HG02852 (cell line): ENCODE measurements around the gene PPHLN1.
A peak's percentile ranks its signal among the peaks of the same experiment; 100 is the strongest.
"Not testable (repeated sequence)": the region's sequence is repeated elsewhere in the genome, so short reads cannot be mapped to it uniquely, and the experiment has no call there.

Experiments
- ATAC-seq: cut with Tn5 transposase; IDR thresholded peaks from one replicate; pipeline ENCODE4 v1.9.1; 2021; ENCODE audit warnings: mild to moderate bottlenecking, moderate library complexity; ENCODE audit not compliant: unreplicated experiment

Gene PPHLN1

GRCh38 chr12:42322567-42322966 lies 3.4 kb upstream of the PPHLN1 start:
- ATAC-seq: no peak

- no peak for ATAC-seq
Observed at GRCh38 chr12:42323856-42324255, 2.1 kb upstream of the PPHLN1 start.

DNA sequence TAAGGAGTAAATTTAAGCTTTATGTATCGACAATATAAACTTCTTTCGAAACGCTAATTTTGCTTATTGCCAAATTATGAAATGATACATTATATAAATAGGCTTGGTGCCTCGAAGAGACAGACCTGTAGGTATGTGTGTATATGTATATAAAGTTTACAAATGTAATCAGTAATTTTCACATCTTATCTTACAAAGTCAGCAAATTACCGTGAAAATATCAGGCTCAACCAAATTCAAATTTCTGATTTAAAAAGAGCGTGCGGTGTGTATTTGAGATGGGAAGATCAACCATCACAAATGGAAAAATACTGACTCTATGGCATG lies 678 bp upstream of the PPHLN1 start:
- ATAC-seq: no peak

- ATAC-seq: peak; percentile 21
Observed at GRCh38 chr12:42326541-42327226, 717 bp downstream of the PPHLN1 start.

- no peak for ATAC-seq
Observed at GRCh38 chr12:42327227-42327590, 1.2 kb downstream of the PPHLN1 start.

DNA sequence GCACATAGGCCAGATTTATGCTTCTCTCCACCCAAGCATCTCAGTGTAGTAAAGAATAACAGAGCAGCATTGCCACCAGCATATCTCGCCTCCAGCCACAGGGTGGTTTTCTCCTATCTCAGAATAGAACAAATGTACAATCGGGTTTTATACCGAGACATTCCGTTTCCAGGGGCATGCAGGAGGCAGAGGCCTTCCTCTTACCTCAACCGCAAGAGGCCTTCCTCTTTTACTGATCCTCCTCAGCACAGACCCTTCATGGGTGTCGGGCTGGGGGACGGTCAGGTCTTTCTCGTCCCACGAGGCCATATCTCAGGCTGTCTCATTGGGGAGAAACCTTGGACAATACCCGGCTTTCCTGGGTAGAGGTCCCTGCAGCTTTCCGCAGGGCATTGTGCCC lies 4.1 kb downstream of the PPHLN1 start:
- not testable (repeated sequence) for ATAC-seq

- peak; percentile 69 for ATAC-seq
Observed at GRCh38 chr12:42332301-42333285, 6.6 kb downstream of the PPHLN1 start.

DNA sequence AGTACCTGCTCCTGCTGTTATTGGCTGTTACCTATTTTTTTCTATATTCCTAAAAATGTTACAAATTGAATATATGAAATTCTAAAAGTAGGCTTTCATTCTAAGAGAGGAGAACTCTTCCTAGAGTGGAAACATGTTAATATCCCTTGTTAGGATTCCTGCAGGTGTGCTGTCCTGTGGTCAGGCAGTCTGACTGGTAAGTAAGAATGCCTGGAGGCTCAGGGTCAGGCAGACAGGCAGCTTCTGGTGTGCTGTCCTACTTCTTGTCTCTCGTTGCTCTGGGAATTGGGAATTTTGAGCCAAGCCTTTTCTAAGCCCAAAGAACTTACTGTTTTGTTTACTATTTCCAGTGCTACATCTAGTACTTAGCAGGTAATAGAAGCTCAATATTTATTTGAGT lies 10.3 kb downstream of the PPHLN1 start:
- ATAC-seq: no peak

DNA sequence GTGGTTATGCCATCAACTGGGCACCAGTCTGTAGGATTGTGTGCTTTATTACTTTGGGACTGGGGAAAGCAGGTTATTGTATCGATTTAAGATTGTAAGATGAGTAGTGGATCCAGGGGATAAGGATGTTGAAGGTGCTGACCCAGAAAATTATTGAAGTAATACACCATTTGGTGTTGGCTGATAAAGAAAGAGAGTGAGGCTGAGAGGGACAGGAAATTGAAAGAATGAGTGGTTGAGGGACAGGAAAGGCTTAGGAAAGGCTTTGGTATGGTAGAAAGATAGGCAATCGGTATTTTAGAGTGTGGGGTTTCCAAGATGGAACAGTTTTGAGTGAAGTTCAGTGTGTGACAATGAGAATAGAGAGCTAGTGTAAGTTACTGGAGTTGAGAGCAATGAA lies 12.3 kb downstream of the PPHLN1 start:
- no peak for ATAC-seq

- ATAC-seq: no peak
Observed at GRCh38 chr12:42342028-42342427, 16.1 kb downstream of the PPHLN1 start.

GRCh38 chr12:42343721-42344120 lies 17.8 kb downstream of the PPHLN1 start:
- no peak for ATAC-seq

- ATAC-seq: no peak
Observed at GRCh38 chr12:42346403-42347002, 20.5 kb downstream of the PPHLN1 start.

DNA sequence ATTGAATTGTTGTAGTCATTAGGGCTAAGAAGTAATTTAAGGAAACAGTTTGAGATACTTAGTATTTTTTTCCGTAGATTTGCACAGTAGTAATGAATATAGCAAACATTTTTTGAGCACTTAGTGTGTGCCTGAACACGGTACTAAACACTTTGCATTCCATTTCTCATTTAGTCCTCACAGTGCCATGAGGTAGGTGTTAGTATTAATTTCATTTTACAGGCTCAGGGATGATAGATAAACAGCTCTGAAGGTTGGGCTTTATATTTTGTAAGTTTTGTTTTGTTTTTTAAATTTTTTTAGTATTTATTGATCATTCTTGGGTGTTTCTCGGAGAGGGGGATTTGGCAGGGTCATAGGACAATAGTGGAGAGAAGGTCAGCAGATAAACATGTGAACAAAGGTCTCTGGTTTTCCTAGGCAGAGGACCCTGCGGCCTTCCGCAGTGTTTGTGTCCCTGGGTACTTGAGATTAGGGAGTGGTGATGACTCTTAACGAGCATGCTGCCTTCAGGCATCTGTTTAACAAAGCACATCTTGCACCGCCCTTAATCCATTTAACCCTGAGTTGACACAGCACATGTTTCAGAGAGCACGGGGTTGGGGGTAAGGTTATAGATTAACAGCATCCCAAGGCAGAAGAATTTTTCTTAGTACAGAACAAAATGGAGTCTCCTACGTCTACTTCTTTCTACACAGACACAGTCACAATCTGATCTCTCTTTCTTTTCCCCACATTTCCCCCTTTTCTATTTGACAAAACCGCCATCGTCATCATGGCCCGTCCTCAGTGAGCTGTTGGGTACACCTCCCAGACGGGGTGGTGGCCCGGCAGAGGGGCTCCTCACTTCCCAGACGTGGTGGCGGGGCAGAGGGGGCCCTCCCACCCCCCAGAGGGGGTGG lies 23.4 kb downstream of the PPHLN1 start:
- ATAC-seq: not testable (repeated sequence)

DNA sequence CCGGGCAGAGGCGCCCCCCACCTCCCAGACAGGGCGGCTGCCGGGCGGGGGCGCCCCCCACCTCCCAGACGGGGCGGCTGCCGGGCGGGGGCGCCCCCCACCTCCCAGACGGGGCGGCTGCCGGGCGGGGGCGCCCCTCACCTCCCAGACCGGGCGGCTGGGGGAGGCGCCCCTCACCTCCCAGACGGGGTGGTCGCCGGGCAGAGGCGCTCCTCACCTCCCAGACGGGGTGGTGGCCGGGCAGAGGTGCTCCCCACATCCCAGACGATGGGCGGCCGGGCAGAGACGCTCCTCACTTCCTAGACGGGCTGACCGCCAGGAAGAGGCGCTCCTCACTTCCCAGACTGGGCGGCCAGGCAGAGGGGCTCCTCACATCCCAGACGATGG lies 24.0 kb downstream of the PPHLN1 start:
- not testable (repeated sequence) for ATAC-seq

DNA sequence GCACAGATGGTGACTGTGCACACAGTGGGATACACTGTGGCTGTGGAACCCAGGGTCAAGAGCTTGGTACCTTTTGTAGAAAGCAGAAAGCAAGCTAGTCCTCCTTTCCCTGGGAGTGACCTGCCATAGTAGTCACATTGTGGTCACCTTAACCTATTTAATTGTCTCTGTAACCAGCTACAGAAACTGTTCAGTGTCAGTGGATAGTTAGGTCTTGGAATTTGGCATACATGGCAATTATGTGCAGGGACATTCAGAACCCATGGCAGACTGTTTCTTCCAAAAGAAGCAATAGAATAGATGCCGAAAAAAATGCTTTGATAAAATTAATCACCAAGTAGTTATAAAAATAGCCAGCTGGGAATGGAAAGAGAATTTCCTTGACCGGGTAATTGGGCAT lies 30.4 kb downstream of the PPHLN1 start:
- no peak for ATAC-seq

- ATAC-seq: peak; percentile 75
Observed at GRCh38 chr12:42360747-42361403, 34.9 kb downstream of the PPHLN1 start.

GRCh38 chr12:42361909-42362646 lies 36.1 kb downstream of the PPHLN1 start:
- no peak for ATAC-seq

DNA sequence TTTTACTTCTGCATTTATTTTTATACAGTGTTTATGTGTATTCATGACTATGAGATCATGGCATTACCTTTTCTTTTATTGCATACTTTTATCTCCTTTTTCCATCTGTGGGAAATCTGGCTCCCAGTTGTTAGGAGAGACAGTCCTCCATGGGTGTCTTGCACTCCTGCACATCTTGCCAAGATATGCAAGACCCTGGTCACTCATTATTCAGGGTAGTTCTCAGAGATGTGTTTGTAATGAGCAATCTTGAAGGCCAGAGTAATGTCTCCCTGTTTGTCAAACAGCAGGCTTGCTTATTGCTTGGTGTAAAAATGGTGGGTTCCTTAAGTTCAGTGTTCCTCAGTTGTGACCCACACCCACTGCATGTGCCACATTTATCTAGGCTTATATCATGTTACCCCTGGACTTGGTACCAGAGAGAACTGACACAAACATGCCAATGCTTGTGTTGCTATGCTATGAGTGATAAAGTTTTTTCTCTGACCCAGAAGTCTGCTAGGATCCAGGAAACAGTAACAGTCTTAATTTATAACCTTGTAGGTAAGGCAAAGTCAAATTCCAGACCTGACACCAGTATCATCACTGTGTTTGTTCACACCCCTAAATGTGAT lies 36.8 kb downstream of the PPHLN1 start:
- ATAC-seq: no peak

- ATAC-seq: no peak
Observed at GRCh38 chr12:42364692-42365091, 38.7 kb downstream of the PPHLN1 start.
